Keratinocyte (primary cell): ENCODE results near the gene ARID5B. TPM values are rescaled to one million over a fixed set of nuclear protein-coding genes. Genes with fewer than 3 reads are reported as not detected.

ENCODE experiments used
- DNase-seq: peaks from one replicate; pipeline ENCODE4 v3.0.0-alpha.2; 2011; ENCODE audit warnings: low read depth, missing footprints, low spot score
- FAIRE-seq: peaks from 2 replicates; lab custom pipeline; 2011; peaks lifted over from hg19 to GRCh38; lab: Jason Lieb, UNC
- H2AFZ ChIP-seq: 2 replicates; pipeline ENCODE4 v1.6.0; 2012; ENCODE audit warnings: low read length, control low read depth, inconsistent platforms; ENCODE audit not compliant: control insufficient read depth
- H3K27ac ChIP-seq: 2 replicates; pipeline ENCODE4 v1.5.1; 2011; ENCODE audit warnings: low read length; ENCODE audit not compliant: control insufficient read depth, insufficient read depth
- H3K27me3 ChIP-seq: 3 replicates; pipeline ENCODE4 v1.6.0; 2011; ENCODE audit warnings: low read length; ENCODE audit not compliant: control insufficient read depth, insufficient read depth; ENCODE audit errors: extremely low read depth
- H3K36me3 ChIP-seq, 2 experiments: 2 replicates in 1 of 2; 3 replicates in 1 of 2; pipeline ENCODE4 v1.5.1; 2011; ENCODE audit warnings: low read length in 2 of 2, mild to moderate bottlenecking in 1 of 2; ENCODE audit not compliant: control insufficient read depth in 2 of 2, insufficient read depth in 2 of 2; ENCODE audit errors: extremely low read depth in 1 of 2
- H3K4me1 ChIP-seq: 3 replicates; pipeline ENCODE4 v1.5.1; 2011; ENCODE audit warnings: low read length; ENCODE audit not compliant: control insufficient read depth, insufficient read depth; ENCODE audit errors: extremely low read depth
- H3K4me2 ChIP-seq: 3 replicates; pipeline ENCODE4 v1.6.0; 2011; ENCODE audit warnings: low read depth, low read length; ENCODE audit not compliant: control insufficient read depth, insufficient read depth; ENCODE audit errors: extremely low read depth
- H3K4me3 ChIP-seq, 3 experiments: fragments of 200-600 bp in 1 of 3; sonication (generic) in 1 of 3; 2 replicates in 2 of 3; 3 replicates in 1 of 3; pipeline ENCODE4 v1.5.1; 2011 to 2016; ENCODE audit warnings: low read length in 3 of 3, mild to moderate bottlenecking in 3 of 3, control low read depth in 2 of 3, inconsistent platforms in 1 of 3, low read depth in 1 of 3, mixed read lengths in 1 of 3, mixed run types in 1 of 3, moderate library complexity in 1 of 3; ENCODE audit not compliant: control insufficient read depth in 2 of 3, insufficient read depth in 2 of 3; ENCODE audit errors: extremely low read depth in 1 of 3
- H3K79me2 ChIP-seq: 2 replicates; pipeline ENCODE4 v1.6.0; 2012; ENCODE audit warnings: low read length; ENCODE audit not compliant: control insufficient read depth, insufficient read depth
- H3K9ac ChIP-seq: 3 replicates; pipeline ENCODE4 v1.6.0; 2011; ENCODE audit warnings: low read length; ENCODE audit not compliant: control insufficient read depth, insufficient read depth; ENCODE audit errors: extremely low read depth
- H3K9me1 ChIP-seq: 3 replicates; pipeline ENCODE4 v1.6.0; 2011; ENCODE audit warnings: low read length; ENCODE audit not compliant: control insufficient read depth, insufficient read depth; ENCODE audit errors: extremely low read depth
- H3K9me3 ChIP-seq: 2 replicates; pipeline ENCODE4 v1.5.1; 2012; ENCODE audit warnings: low read depth, low read length; ENCODE audit not compliant: control insufficient read depth
- H4K20me1 ChIP-seq: 3 replicates; pipeline ENCODE4 v1.6.0; 2011; ENCODE audit warnings: low read length; ENCODE audit not compliant: control insufficient read depth, insufficient read depth; ENCODE audit errors: extremely low read depth
- EZH2 ChIP-seq: IDR thresholded peaks from one replicate; pipeline ENCODE4 v1.6.1; 2012; ENCODE audit warnings: inconsistent platforms, mild to moderate bottlenecking, low read length, moderate library complexity
- dilution Hi-C: fragments of 300-500 bp; cut with MboI; formaldehyde crosslinking; loops from one replicate; pipeline ENCODE4 v1.7.0; 2020; ENCODE audit warnings: low sequenced_read_pairs; ENCODE audit not compliant: extremely low pct_ligation_motif_present
- polyA plus RNA-seq, 5 experiments: library from polyadenylated mRNA; depleted of rRNA in 3 of 5; stranded (reverse) in 3 of 5; stranded (forward) in 1 of 5; unstranded in 1 of 5; fragments of >200 nt; gene quantifications; 1 replicate in 1 of 5; 2 replicates in 3 of 5; 3 replicates in 1 of 5; pipeline versions ENCODE4 v1.2.1 to v1.2.3, GENCODE V29; 2011 to 2012; ENCODE audit warnings: missing spikeins in 2 of 5, low read depth in 1 of 5, low replicate concordance in 1 of 5
- TF ChIP-seq, protein P1 (sequence below), 3 experiments: IDR thresholded peaks in 1 of 3; conservative IDR thresholded peaks in 1 of 3; optimal IDR thresholded peaks in 1 of 3; 2 replicates in 2 of 3; 3 replicates in 1 of 3; pipeline versions ENCODE3 to v1.5.1; 2011; ENCODE audit warnings: low read length in 3 of 3, mild to moderate bottlenecking in 3 of 3, moderate library complexity in 2 of 3, control low read depth in 1 of 3, inconsistent platforms in 1 of 3; ENCODE audit not compliant: insufficient read depth in 2 of 3; ENCODE audit errors: extremely low read depth in 1 of 3

Gene ARID5B
- polyA plus RNA-seq, 1 donor (not counting 4 experiments of a cell fraction or from before 2014, with no cell fraction given): 7.0 TPM

DNA sequence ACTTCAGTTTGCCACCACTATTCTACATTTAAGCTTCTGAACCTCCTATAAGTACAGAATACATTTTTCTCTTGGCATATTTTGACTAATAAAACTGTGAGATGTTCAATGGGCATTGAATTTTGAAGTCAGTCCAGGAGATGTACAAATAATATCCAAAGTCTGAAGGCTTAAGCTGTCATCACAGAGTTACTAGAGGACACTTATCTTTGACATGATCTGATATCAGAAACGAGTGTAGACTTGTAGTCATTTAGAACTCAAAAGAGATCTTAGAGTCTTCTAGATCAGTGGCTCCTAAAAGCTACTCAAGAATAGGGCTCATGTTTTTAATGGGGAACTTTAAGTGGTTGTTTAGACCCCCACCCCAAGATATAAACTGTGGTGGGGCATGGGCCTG lies 160.5 kb downstream of the ARID5B start:
- Histone ChIP-seq H4K20me1 (no peaks in the 10 kb centered on the region), H3K4me3 (no peak overlapping the region), H3K79me2 (no peaks in the 10 kb centered on the region), H3K4me1 (peaks cover 10% of the 10 kb centered on the region), H3K36me3 (peaks cover 0 to 11% of the 10 kb centered on the region in 2 experiments), H3K27ac (no peak overlapping the region), H2AFZ (no peak overlapping the region), H3K4me2 (no peak overlapping the region), H3K27me3 (no peaks in the 10 kb centered on the region), H3K9me1 (no peaks in the 10 kb centered on the region), H3K9ac (no peak overlapping the region), H3K9me3 (no peaks in the 10 kb centered on the region)
- dilution Hi-C loops: no loop called here
- TF ChIP-seq EZH2: no peak
- TF ChIP-seq, protein P1, sequence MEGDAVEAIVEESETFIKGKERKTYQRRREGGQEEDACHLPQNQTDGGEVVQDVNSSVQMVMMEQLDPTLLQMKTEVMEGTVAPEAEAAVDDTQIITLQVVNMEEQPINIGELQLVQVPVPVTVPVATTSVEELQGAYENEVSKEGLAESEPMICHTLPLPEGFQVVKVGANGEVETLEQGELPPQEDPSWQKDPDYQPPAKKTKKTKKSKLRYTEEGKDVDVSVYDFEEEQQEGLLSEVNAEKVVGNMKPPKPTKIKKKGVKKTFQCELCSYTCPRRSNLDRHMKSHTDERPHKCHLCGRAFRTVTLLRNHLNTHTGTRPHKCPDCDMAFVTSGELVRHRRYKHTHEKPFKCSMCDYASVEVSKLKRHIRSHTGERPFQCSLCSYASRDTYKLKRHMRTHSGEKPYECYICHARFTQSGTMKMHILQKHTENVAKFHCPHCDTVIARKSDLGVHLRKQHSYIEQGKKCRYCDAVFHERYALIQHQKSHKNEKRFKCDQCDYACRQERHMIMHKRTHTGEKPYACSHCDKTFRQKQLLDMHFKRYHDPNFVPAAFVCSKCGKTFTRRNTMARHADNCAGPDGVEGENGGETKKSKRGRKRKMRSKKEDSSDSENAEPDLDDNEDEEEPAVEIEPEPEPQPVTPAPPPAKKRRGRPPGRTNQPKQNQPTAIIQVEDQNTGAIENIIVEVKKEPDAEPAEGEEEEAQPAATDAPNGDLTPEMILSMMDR (optimal IDR thresholded peaks at IDR 0.05 in 1 of 3, IDR thresholded peaks at IDR 0.05 in 1 of 3, conservative IDR thresholded peaks at IDR 0.05 in 1 of 3; ENCODE audit: extremely low read depth in 1 of 3, insufficient read depth in 2 of 3, low read length in 3 of 3): no peak
- DNase-seq: no peak
- FAIRE-seq: no peak

DNA sequence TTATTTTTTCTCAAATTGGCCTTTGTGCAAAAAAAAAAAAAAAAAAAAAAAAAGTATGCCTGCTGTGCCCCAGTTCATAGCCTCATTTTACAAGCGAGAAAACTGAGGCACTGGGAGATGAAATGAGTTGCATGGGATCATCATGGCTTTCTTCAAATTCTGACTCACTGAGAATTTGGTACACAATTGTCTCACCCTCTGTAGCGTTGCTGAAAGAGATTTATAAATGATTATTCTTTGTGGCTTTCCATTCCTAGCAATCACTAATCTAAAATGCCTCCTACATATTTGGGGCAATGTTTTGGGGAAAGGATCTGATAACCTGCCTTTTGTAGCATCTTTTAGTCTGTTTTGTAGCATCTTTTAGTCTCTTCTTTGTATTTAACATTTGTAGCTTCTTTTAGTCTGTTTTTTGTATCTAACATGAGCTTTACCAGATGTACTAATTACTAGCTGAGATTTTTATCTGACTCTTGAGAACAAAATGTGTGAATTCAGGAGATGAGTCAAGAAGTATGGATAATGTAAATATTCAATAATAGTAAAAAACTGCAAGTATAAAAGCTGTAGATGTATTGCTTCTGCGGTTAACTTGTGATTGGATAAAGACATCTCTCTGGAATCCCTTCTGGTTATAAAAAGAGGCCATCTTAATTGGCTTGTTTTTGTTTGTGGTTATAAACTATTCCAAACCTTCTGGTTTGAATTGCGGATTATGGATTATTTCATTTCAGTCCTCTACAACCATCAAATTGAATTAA lies 161.4 kb downstream of the ARID5B start:
- no peaks in the 10 kb centered on the region for H3K79me2 ChIP-seq

More for the DNA sequence above, 161.4 kb downstream of the ARID5B start:
- Histone ChIP-seq H3K27ac (no peak overlapping the region), H3K9me3 (no peaks in the 10 kb centered on the region), H3K4me1 (peaks cover 10% of the 10 kb centered on the region), H3K36me3 (peaks cover 0 to 11% of the 10 kb centered on the region in 2 experiments), H3K9ac (no peak overlapping the region), H3K9me1 (no peaks in the 10 kb centered on the region), H3K27me3 (no peaks in the 10 kb centered on the region), H4K20me1 (no peaks in the 10 kb centered on the region), H2AFZ (no peak overlapping the region), H3K4me2 (no peak overlapping the region), H3K4me3 (no peak overlapping the region)
- TF ChIP-seq EZH2: no peak
- TF ChIP-seq, protein P1 (optimal IDR thresholded peaks at IDR 0.05 in 1 of 3, IDR thresholded peaks at IDR 0.05 in 1 of 3, conservative IDR thresholded peaks at IDR 0.05 in 1 of 3; ENCODE audit: extremely low read depth in 1 of 3, insufficient read depth in 2 of 3, low read length in 3 of 3): no peak
- dilution Hi-C loops: no loop called here
- no peak for FAIRE-seq
- DNase-seq: no peak
